HG03575 (cell line): Measurements from ENCODE around the gene SH3BP5.

ENCODE experiments used
- ATAC-seq: cut with Tn5 transposase; IDR thresholded peaks from one replicate; pipeline ENCODE4 v1.9.1; 2021; ENCODE audit not compliant: unreplicated experiment, insufficient number of reproducible peaks, low FRiP score; ENCODE audit errors: extremely low read depth

Gene SH3BP5

GRCh38 chr3:15307580-15307979 is 24.8 kb downstream of the SH3BP5 start:
- ATAC-seq, result no peak

GRCh38 chr3:15306979-15307359 is 25.4 kb downstream of the SH3BP5 start:
- no peak for ATAC-seq

DNA sequence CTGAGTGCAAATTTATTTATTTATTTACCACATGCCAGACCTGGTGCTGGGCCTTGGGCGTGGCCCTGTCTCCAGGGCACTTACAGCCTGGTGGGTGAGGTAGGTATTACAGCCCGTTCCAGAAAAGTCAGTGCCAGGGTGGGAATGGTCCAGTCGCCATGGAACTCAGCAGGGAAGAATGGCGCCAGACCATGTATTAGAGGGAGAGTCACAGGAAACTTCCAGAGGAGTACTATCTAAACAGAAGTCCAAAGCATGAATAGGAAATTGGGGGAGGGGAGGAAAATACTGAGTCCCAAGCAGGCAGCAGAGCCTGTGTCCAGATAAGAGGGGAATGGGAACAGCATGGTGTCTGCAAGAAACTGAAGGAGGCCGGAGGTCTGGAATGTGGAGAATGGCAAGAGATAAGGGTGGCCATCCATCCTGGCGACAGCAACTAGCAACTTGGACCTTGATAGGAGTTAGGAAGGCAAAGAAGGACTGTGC is 27.0 kb downstream of the SH3BP5 start:
- ATAC-seq, result no peak

DNA sequence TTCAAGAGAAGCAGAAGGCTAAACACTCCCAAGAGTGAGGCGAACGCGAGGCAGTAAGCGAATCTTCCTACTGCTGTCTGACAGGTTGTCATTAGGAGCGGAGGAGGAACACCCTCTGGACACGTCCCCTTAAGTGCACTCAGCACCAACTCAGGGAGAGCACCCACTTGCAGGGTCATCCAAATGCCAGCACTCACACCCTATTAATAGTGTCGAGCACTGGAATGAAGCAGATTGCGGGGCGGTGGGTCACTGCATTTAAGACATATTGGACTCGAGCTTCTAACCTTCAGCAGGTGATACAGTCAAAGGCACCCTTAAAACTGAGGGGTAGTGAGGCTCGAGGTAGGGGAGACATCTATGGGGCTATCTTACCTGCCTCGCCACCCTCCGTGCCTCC is 28.7 kb downstream of the SH3BP5 start:
- ATAC-seq, result no peak

DNA sequence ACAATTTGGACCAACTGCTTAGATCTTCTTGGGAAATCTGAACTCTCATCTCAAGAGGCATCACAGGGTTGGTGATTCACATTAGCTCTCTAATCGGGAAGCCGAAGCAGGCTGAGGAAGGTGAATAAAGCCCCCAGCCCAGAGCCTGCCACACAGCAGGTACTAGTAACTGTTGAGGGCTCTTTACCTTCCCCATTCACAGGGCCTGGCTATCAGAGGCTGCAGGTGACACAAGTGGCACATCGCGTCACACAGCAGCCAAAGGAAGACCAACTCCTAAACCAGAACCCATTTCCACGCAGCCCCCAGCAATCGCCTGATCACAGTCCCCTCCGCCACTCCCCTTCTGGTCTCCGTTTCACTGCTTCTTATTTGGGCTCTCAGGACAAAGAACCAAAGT is 29.2 kb downstream of the SH3BP5 start:
- ATAC-seq, result no peak

- ATAC-seq, result no peak
Observed at GRCh38 chr3:15301761-15302160, 30.6 kb downstream of the SH3BP5 start.

- no peak for ATAC-seq
Observed at GRCh38 chr3:15300323-15301078, 31.9 kb downstream of the SH3BP5 start.

DNA sequence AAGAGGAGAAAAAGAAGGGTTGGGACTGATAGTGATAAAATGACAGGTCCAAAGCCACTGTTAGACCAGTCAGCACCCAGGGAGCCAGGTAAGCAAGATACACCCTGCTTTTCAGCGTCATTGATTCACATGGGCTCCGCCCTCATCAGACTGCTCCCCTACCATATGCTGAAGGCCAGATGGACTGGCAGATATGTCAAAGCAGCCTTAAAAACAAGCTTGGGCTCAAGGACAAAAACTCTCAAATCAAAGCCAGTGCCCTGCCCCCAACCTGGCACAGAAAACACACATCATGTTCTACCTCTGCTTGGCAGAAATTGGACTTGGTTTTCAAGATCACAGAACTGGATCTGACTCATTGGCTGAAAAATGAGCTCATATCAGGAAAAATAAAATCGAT is 33.4 kb downstream of the SH3BP5 start:
- no peak for ATAC-seq

GRCh38 chr3:15298504-15298903 is 33.9 kb downstream of the SH3BP5 start:
- no peak for ATAC-seq

DNA sequence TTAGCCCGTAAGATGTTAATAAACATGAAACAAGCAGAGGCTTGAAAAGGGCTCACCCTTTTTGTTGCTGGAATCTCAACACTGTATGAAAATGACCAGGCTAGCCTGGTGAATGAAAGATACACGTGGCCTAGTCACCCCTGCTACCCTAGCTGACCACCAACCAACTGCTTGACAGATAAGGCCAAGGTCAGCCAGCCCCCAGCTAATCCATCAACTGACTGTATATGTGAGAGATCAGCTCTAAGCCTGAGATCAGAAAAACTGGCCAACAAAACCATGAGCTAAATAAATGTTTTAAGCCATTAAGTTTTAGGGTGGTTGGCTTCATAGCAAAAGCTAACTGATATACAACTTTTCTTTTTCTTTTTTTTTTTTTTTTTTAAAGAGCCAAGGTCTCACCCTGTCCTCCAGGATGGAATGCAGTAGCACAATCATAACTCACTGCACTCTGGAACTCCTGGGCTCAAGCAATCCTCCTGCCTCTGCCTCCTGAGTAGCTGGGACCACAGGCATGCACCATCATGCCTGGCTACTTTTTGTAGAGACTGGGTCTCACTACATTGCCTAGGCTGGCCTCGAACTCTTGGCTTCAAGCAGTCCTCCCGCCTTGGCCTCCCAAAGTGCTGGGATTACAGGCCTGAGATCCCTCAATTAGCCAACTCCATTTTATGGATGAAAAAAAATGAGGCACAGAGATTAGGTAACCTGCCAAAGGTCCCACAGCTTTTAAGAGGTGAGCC is 34.6 kb downstream of the SH3BP5 start:
- no peak for ATAC-seq

- no peak for ATAC-seq
Observed at GRCh38 chr3:15295506-15295905, 36.9 kb downstream of the SH3BP5 start.

DNA sequence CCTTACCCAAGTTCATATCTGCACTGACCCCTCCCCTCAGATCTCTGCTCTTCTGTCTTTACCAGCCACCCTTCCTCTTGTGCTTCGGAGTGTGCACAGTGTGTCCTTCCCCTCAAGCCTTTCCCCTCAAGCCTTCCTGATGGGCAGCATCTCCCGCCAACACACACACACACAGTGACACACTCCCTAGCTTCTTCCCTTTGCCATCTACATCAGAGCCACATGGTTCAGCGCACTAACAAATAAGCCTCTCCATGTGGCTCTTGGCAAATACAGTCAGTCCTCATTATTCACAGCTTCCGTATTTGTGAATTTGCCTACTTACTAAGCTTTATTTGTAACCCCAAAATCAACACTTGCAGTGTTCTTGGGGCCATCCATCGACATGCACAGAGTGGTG is 37.5 kb downstream of the SH3BP5 start:
- ATAC-seq, result no peak

GRCh38 chr3:15292765-15293522 is 39.4 kb downstream of the SH3BP5 start:
- no peak for ATAC-seq

- peak; percentile 78 for ATAC-seq
Observed at GRCh38 chr3:15291589-15292541, 40.5 kb downstream of the SH3BP5 start.

GRCh38 chr3:15290736-15291135 is 41.6 kb downstream of the SH3BP5 start:
- ATAC-seq, result no peak

DNA sequence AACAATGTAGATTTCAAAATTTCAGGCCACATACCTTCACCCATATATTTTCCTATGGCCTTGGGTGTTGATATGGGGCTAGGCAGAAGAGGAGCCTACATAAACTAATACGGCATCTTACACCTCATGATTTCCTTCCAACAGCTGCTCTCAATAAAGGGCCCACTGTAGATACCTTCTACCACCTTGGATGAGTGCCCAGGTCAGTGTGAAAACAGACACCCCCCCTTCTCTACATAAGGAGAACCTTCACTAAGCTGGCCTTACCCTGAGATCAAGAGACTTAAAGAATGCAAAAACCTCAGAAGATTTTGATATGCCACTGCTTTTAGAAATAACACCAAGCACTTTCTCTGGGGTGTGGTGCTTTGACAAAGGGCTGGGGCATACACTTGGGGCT is 42.7 kb downstream of the SH3BP5 start:
- no peak for ATAC-seq

GRCh38 chr3:15288331-15289035 is 43.9 kb downstream of the SH3BP5 start:
- ATAC-seq, result no peak
